PC-9 (cell line): ENCODE results near the gene AICDA. TPM values are rescaled to one million over a fixed set of nuclear protein-coding genes. Genes with fewer than 3 reads are reported as not detected.

Experiments used
- Bru-seq: library from RNA; stranded (reverse); fragments of 400-500 nt; gene quantifications from one replicate; lab custom pipeline; 2021; lab: Mats Ljungman, UMichigan
- BruChase-seq, 2 experiments: library from RNA; stranded (reverse); fragments of 400-500 nt; gene quantifications; one replicate each; lab custom pipeline; 2021; lab: Mats Ljungman, UMichigan
- BruUV-seq: library from RNA; stranded (reverse); fragments of 400-500 nt; replicated peaks from 2 replicates; lab custom pipeline; 2021; lab: Mats Ljungman, UMichigan
- CTCF ChIA-PET: fragments of 300-600 bp; sonication (Branson Sonifier 250); formaldehyde crosslinking; loops from one replicate; lab custom pipeline; 2022; ENCODE audit warnings: antibody characterized with exemption; lab: Charles Lee
- POLR2A ChIA-PET: fragments of 300-600 bp; sonication (Branson Sonifier 250); formaldehyde crosslinking; loops from one replicate; lab custom pipeline; 2022; ENCODE audit warnings: antibody characterized with exemption; ENCODE audit not compliant: unreplicated experiment; lab: Charles Lee
- DNase-seq, 2 experiments: peaks; one replicate each; pipeline versions ENCODE4 v3.0.0 to v3.0.0-alpha.2; 2015 to 2022; ENCODE audit warnings: mixed read lengths in 1 of 2
- H2AFZ ChIP-seq: fragments of 200-600 bp; sonication (generic); 2 replicates; pipeline ENCODE4 v1.8.1; 2017; ENCODE audit warnings: antibody characterized with exemption
- H3F3A ChIP-seq: fragments of 200-600 bp; sonication (generic); 2 replicates; pipeline ENCODE4 v1.8.1; 2017; ENCODE audit warnings: antibody characterized with exemption, mild to moderate bottlenecking, low read depth; ENCODE audit not compliant: insufficient read depth
- H3K27ac ChIP-seq: fragments of 200-600 bp; sonication (generic); 2 replicates; pipeline ENCODE4 v1.6.1; 2016; ENCODE audit warnings: mixed run types
- H3K27me3 ChIP-seq: fragments of 200-600 bp; sonication (generic); 2 replicates; pipeline ENCODE4 v1.6.1; 2016; ENCODE audit warnings: low read depth, mixed run types; ENCODE audit not compliant: insufficient read depth
- H3K36me3 ChIP-seq: fragments of 200-600 bp; sonication (generic); 2 replicates; pipeline ENCODE4 v1.6.1; 2016; ENCODE audit warnings: low read depth, mixed run types
- H3K4me1 ChIP-seq: fragments of 200-600 bp; sonication (generic); replicated peaks from 2 replicates; pipeline ENCODE4 v1.6.1; 2016; ENCODE audit warnings: mixed run types; ENCODE audit not compliant: insufficient read depth
- H3K4me2 ChIP-seq: fragments of 200-600 bp; sonication (generic); 2 replicates; pipeline ENCODE4 v1.6.1; 2017; ENCODE audit warnings: mixed run types
- H3K4me3 ChIP-seq: fragments of 200-600 bp; sonication (generic); 2 replicates; pipeline ENCODE4 v1.6.1; 2016; ENCODE audit warnings: mixed run types
- H3K79me2 ChIP-seq: fragments of 200-600 bp; sonication (generic); 2 replicates; pipeline ENCODE4 v1.6.1; 2017; ENCODE audit warnings: low read depth, mixed run types
- H3K9me2 ChIP-seq: fragments of 200-600 bp; sonication (generic); 2 replicates; pipeline ENCODE4 v1.8.1; 2017; ENCODE audit warnings: mild to moderate bottlenecking; ENCODE audit not compliant: insufficient read depth
- H3K9me3 ChIP-seq: fragments of 200-600 bp; sonication (generic); 2 replicates; pipeline ENCODE4 v1.8.1; 2016; ENCODE audit warnings: low read depth; ENCODE audit not compliant: insufficient read depth
- H4K20me1 ChIP-seq: fragments of 200-600 bp; sonication (generic); 2 replicates; pipeline ENCODE4 v1.8.1; 2017; ENCODE audit not compliant: insufficient read depth
- CTCF ChIP-seq: fragments of 200-600 bp; sonication (generic); conservative IDR thresholded peaks from 2 replicates; pipeline ENCODE4 v1.6.1; 2017; ENCODE audit warnings: mixed run types, antibody characterized with exemption, mild to moderate bottlenecking, moderate library complexity
- EZH2 ChIP-seq: fragments of 200-600 bp; sonication (generic); IDR thresholded peaks from 2 replicates; pipeline ENCODE4 v1.8.0; 2017; ENCODE audit warnings: antibody characterized with exemption, low read depth
- intact Hi-C: fragments of 100-400 bp; cut with micrococcal nuclease; formaldehyde crosslinking; loops from one replicate; pipeline ENCODE4 v1.10.0; 2022; ENCODE audit not compliant: unreplicated experiment
- long read RNA-seq: library from polyadenylated mRNA; stranded (forward); transcript quantifications from one replicate; pipeline ENCODE4 v2.0.0, GENCODE V29; 2022
- total RNA-seq: library from RNA; stranded (reverse); gene quantifications from 2 replicates; pipeline ENCODE4 v1.2.3, GENCODE V29; 2021

Gene AICDA
- total RNA-seq (not detected in 2 replicates), Bru-seq, nascent RNA (not detected), BruChase-seq, experiment 1, labeled RNA remaining after a 2-hour chase (percentile 11 among the genes with signal in this experiment), BruChase-seq, experiment 2, labeled RNA remaining after a 6-hour chase (percentile 17 among the genes with signal in this experiment)
- long read RNA-seq, result 0 reads

- no peaks in the 10 kb centered on the region for H3K4me1 ChIP-seq
- H3K36me3 ChIP-seq, result no peaks in the 10 kb centered on the region
- H3K4me2 ChIP-seq, result no peak within 1 kb of the TSS
- no peaks in the 10 kb centered on the region for H3F3A ChIP-seq
- no peak within 1 kb of the TSS for H2AFZ ChIP-seq
- H4K20me1 ChIP-seq, result no peaks in the 10 kb centered on the region
- H3K9me2 ChIP-seq, result no peaks in the 10 kb centered on the region
- no peak for DNase-seq
- intact Hi-C loops, result no loop called here
- no peak within 1 kb of the TSS for H3K27ac ChIP-seq
- CTCF ChIA-PET, result no interaction called here
- no peaks in the 10 kb centered on the region for H3K9me3 ChIP-seq
- BruUV-seq, result no TSS peak
- no peaks in the 10 kb centered on the region for H3K79me2 ChIP-seq
- no peak for TF ChIP-seq CTCF
- TF ChIP-seq EZH2, result no peak
- POLR2A ChIA-PET, result no interaction called here
- H3K4me3 ChIP-seq, result no peak within 1 kb of the TSS
- no peaks in the 10 kb centered on the region for H3K27me3 ChIP-seq
Observed at GRCh38 chr12:8612629-8613028, at the start of gene AICDA. Gene AICDA, minus strand, starts transcription at chr12:8612859. Its CDS starts 92 bp downstream, at chr12:8612767.

DNA sequence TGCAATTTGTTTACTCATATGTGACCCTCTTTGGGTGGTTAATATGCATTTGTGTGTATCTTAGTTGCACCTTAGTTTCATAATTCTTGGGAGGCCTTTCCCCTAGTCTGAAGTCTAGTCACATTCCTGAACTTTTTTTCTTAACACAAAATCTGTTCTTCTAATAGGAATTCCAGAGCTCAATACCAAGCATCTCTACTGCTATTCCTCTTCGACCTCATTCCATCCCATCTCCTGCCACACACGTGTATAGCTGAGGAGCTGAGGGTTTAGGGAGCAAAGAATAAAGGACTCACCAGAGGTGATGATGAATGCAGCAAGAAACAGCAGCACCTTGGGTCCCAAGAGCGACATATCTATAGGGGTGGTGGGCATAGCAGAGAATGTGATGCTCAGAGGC, 49.1 kb upstream of the AICDA start:
- POLR2A ChIA-PET, result interaction anchor here (0.6 kb wide), 1 partner anchor 680 kb away, joined by 3 read pairs; no protein-coding TSS in a partner anchor
- no peak overlapping the region for H3K4me2 ChIP-seq

DNA sequence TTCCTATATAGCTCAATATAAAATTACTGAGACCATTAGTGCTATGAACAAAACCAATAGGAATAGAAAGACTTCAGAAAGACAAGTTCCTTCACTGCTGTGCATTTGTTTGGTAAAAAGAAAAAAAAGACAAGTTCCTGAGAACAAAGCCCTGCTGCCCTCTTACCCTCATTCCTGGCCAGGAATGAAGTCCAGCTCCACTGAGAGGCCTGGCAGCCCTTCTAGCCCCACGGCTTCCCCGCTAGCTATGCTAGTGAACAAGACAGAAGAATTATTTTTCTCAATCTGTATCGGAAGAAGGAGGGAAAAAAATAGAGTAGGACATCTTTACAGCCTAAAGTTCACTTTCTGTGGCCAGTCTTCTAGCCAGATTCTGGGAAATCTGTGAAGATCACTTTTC, 48.4 kb upstream of the AICDA start:
- H3K4me2 ChIP-seq, result no peak overlapping the region
- DNase-seq, result no peak
- no TSS peak for BruUV-seq
- 0 out of 2 replicates have a peak, but pooled peaks cover 7% of the 10 kb centered on the region for H3K4me1 ChIP-seq
- no peaks in the 10 kb centered on the region for H3F3A ChIP-seq
- H4K20me1 ChIP-seq, result no peaks in the 10 kb centered on the region
- TF ChIP-seq CTCF, result no peak
- no peak for TF ChIP-seq EZH2
- no peaks in the 10 kb centered on the region for H3K79me2 ChIP-seq
- H3K27ac ChIP-seq, result no peak overlapping the region
- intact Hi-C loops, result no loop called here
- H3K36me3 ChIP-seq, result no peaks in the 10 kb centered on the region
- CTCF ChIA-PET, result interaction anchor here (0.7 kb wide), 1 partner anchor 1523 kb away, joined by 3 read pairs; no protein-coding TSS in a partner anchor
- no peaks in the 10 kb centered on the region for H3K9me3 ChIP-seq
- no peak overlapping the region for H3K4me3 ChIP-seq
- no peaks in the 10 kb centered on the region for H3K9me2 ChIP-seq
- POLR2A ChIA-PET, result interaction anchor here (0.6 to 0.7 kb wide), 2 partner anchors 681 to 995 kb away, joined by 3 to 7 read pairs; no protein-coding TSS in a partner anchor
- no peak overlapping the region for H2AFZ ChIP-seq
- peaks cover 4% of the 10 kb centered on the region; the same call in 1 of the 2 replicates for H3K27me3 ChIP-seq

More for the DNA sequence above, 49.1 kb upstream of the AICDA start:
- BruUV-seq, result no TSS peak
- Histone ChIP-seq H3F3A (no peaks in the 10 kb centered on the region), H3K27ac (no peak overlapping the region), H3K9me2 (no peaks in the 10 kb centered on the region), H3K4me1 (0 out of 2 replicates have a peak, but pooled peaks cover 7% of the 10 kb centered on the region), H4K20me1 (no peaks in the 10 kb centered on the region), H3K4me3 (no peak overlapping the region), H3K9me3 (no peaks in the 10 kb centered on the region), H3K36me3 (no peaks in the 10 kb centered on the region), H3K79me2 (no peaks in the 10 kb centered on the region), H3K27me3 (peaks cover 4% of the 10 kb centered on the region; the same call in 1 of the 2 replicates), H2AFZ (no peak overlapping the region)
- CTCF ChIA-PET, result interaction anchor here (0.6 kb wide), 1 partner anchor 46 kb away, joined by 3 read pairs; no protein-coding TSS in a partner anchor
- no peak for DNase-seq
- intact Hi-C loops, result loop anchor here (1.0 kb wide), 1 partner anchor 20 kb away; no protein-coding TSS in a partner anchor
- TF ChIP-seq CTCF, result no peak
- no peak for TF ChIP-seq EZH2
